Vagina (tissue), 2 donors: Measurements from ENCODE around the gene PHAF1. TPM values are rescaled to one million over a fixed set of nuclear protein-coding genes. Genes with fewer than 3 reads are reported as not detected.

Experiments
- DNase-seq, 2 donors: peaks; one replicate each; pipeline ENCODE4 v3.0.0-alpha.2; 2017; ENCODE audit errors: extremely low spot score in 2 of 2
- H3K27ac ChIP-seq: fragments of 200-600 bp; sonication (generic); one replicate; pipeline ENCODE4 v1.5.1; 2019
- H3K27me3 ChIP-seq: fragments of 200-600 bp; sonication (generic); one replicate; pipeline ENCODE4 v1.5.1; 2019
- H3K36me3 ChIP-seq, 2 donors: fragments of 200-600 bp; sonication (generic); one replicate each; pipeline ENCODE4 v1.5.1; 2017 to 2019
- H3K4me1 ChIP-seq: fragments of 200-600 bp; sonication (generic); one replicate; pipeline ENCODE4 v1.5.1; 2019
- H3K4me3 ChIP-seq, 2 donors: fragments of 200-600 bp; sonication (generic); 1 replicate in 1 of 2; 2 replicates in 1 of 2; pipeline ENCODE4 v1.5.1; 2016 to 2019
- H3K9me3 ChIP-seq: fragments of 200-600 bp; sonication (generic); one replicate; pipeline ENCODE4 v1.5.1; 2019
- CTCF ChIP-seq, 3 experiments: fragments of 450-650 bp in 2 of 3; fragments of 200-600 bp in 1 of 3; sonication (generic) in 1 of 3; IDR thresholded peaks; one replicate each; pipeline ENCODE4 v1.5.1; 2017 to 2019; ENCODE audit warnings: antibody characterized with exemption in 3 of 3, mild to moderate bottlenecking in 2 of 3, moderate library complexity in 2 of 3
- POLR2A ChIP-seq, 2 donors: fragments of 450-650 bp; IDR thresholded peaks; one replicate each; pipeline ENCODE4 v1.6.1; 2017; ENCODE audit warnings: antibody characterized with exemption in 2 of 2, mild to moderate bottlenecking in 2 of 2, moderate library complexity in 2 of 2
- POLR2AphosphoS5 ChIP-seq, 2 donors: sonication (generic); formaldehyde crosslinking; IDR thresholded peaks; one replicate each; pipeline ENCODE4 v1.9.0; 2017; ENCODE audit warnings: antibody characterized with exemption in 2 of 2, mild to moderate bottlenecking in 2 of 2, low read depth in 1 of 2; ENCODE audit not compliant: insufficient read depth in 1 of 2
- intact Hi-C: fragments of 100-400 bp; cut with DNase I; formaldehyde crosslinking; loops from one replicate; pipeline ENCODE4 v1.15.1; 2023
- total RNA-seq: library from RNA; depleted of rRNA; stranded (reverse); fragments of >200 nt; gene quantifications from one replicate; pipeline ENCODE4 v1.2.3, GENCODE V29; 2016

The PHAF1 gene
- total RNA-seq, 1 donor from 2014 or later = 23.3 TPM

- Histone ChIP-seq H3K27ac (no peak overlapping the region), H3K9me3 (no peaks in the 10 kb centered on the region), H3K4me3 (no peak overlapping the region), H3K4me1 (no peaks in the 10 kb centered on the region), H3K27me3 (no peaks in the 10 kb centered on the region), H3K36me3 (peaks cover 0 to 78% of the 10 kb centered on the region in 2 donors)
- intact Hi-C loops = no loop called here
- no peak for DNase-seq
- TF ChIP-seq CTCF (IDR thresholded peaks at IDR 0.05) = no peak
- no peak for TF ChIP-seq POLR2AphosphoS5 (IDR thresholded peaks at IDR 0.05; ENCODE audit: insufficient read depth in 1 of 2, low read depth in 1 of 2)
- TF ChIP-seq POLR2A (IDR thresholded peaks at IDR 0.05) = no peak
Measured at GRCh38 chr16:67145746-67146145, 36.0 kb downstream of the PHAF1 start.

- H3K36me3 ChIP-seq = peaks cover 0 to 68% of the 10 kb centered on the region in 2 donors
- H3K9me3 ChIP-seq = no peaks in the 10 kb centered on the region
- TF ChIP-seq POLR2A (IDR thresholded peaks at IDR 0.05) = no peak
- TF ChIP-seq POLR2AphosphoS5 (IDR thresholded peaks at IDR 0.05; ENCODE audit: insufficient read depth in 1 of 2, low read depth in 1 of 2) = no peak
- no peak for TF ChIP-seq CTCF (IDR thresholded peaks at IDR 0.05)
- peaks cover 8% of the 10 kb centered on the region for H3K4me1 ChIP-seq
- H3K27me3 ChIP-seq = no peaks in the 10 kb centered on the region
- H3K4me3 ChIP-seq = no peak overlapping the region
- H3K27ac ChIP-seq = no peak overlapping the region
- no peak for DNase-seq
- intact Hi-C loops = no loop called here
Measured at GRCh38 chr16:67146523-67147357, 37.0 kb downstream of the PHAF1 start.

- Histone ChIP-seq H3K36me3 (peaks cover 0 to 60% of the 10 kb centered on the region in 2 donors), H3K27ac (no peak overlapping the region)
- intact Hi-C loops = no loop called here
Measured at GRCh38 chr16:67147437-67148140, 37.8 kb downstream of the PHAF1 start.

GRCh38 chr16:67148221-67148620 lies 38.5 kb downstream of the PHAF1 start:
- H3K9me3 ChIP-seq = no peaks in the 10 kb centered on the region
- no peak overlapping the region for H3K27ac ChIP-seq
- peaks cover 0 to 53% of the 10 kb centered on the region in 2 donors for H3K36me3 ChIP-seq
- DNase-seq = no peak
- H3K4me1 ChIP-seq = peaks cover 8% of the 10 kb centered on the region
- no peak overlapping the region for H3K4me3 ChIP-seq
- intact Hi-C loops = no loop called here
- TF ChIP-seq CTCF (IDR thresholded peaks at IDR 0.05) (no peak), POLR2AphosphoS5 (IDR thresholded peaks at IDR 0.05; ENCODE audit: insufficient read depth in 1 of 2, low read depth in 1 of 2) (no peak), POLR2A (IDR thresholded peaks at IDR 0.05) (no peak)
- no peaks in the 10 kb centered on the region for H3K27me3 ChIP-seq

More at GRCh38 chr16:67147437-67148140, 37.8 kb downstream of the PHAF1 start:
- Histone ChIP-seq H3K4me3 (no peak overlapping the region), H3K9me3 (no peaks in the 10 kb centered on the region), H3K27me3 (no peaks in the 10 kb centered on the region), H3K4me1 (peaks cover 8% of the 10 kb centered on the region)
- TF ChIP-seq POLR2AphosphoS5 (IDR thresholded peaks at IDR 0.05; ENCODE audit: insufficient read depth in 1 of 2, low read depth in 1 of 2) (no peak), POLR2A (IDR thresholded peaks at IDR 0.05) (no peak), CTCF (IDR thresholded peaks at IDR 0.05) (no peak)
- no peak for DNase-seq
